ENCODE results near the gene INHBE.

Gene INHBE

GRCh38 chr12:57470970-57471656 is 16.0 kb downstream of the INHBE start:
- Histone ChIP-seq H3K27me3 (ENCODE audit: insufficient read depth, low read length) (0 out of 2 replicates have a peak, but pooled peaks cover 7% of the 10 kb centered on the region), H4K20me1 (ENCODE audit: insufficient read depth, low read length) (no peaks in the 10 kb centered on the region)

DNA sequence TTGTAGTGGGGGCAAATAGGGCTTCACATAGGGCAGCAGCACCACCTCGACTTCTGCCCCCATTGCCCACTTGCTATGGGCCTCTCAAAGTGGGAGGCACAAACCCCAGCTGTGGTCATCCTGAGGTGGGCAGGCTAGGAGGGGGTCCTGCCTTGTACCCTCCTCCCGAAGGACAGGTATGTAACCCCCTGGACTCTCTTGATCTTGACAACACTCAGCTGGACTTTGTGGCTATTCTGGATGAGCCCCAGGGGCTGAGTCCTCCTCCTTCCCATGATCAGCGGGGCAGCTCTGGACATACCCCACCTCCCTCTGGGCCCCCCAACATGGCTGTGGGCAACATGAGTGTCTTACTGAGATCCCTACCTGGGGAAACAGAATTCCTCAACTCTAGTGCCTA is 16.6 kb downstream of the INHBE start:
- Histone ChIP-seq H2AFZ (ENCODE audit: low read length) (no peak overlapping the region), H3K9ac (ENCODE audit: low read length) (no peak overlapping the region), H3K4me1 (ENCODE audit: insufficient read depth, low read length, severe bottlenecking) (peaks cover 13% of the 10 kb centered on the region), H3F3A (ENCODE audit: insufficient read depth, low read length) (no peaks in the 10 kb centered on the region), H3K27ac (ENCODE audit: low read depth, low read length, poor library complexity, severe bottlenecking) (no peak overlapping the region), H3K36me3 (ENCODE audit: insufficient read depth, low read length) (no peaks in the 10 kb centered on the region; the same call in 1 of the 2 replicates), H3K4me3 (ENCODE audit: low read depth, low read length, poor library complexity, severe bottlenecking) (no peak overlapping the region), H3K27me3 (ENCODE audit: insufficient read depth, low read length) (0 out of 2 replicates have a peak, but pooled peaks cover 7% of the 10 kb centered on the region), H4K20me1 (ENCODE audit: insufficient read depth, low read length) (no peaks in the 10 kb centered on the region), H3K9me3 (ENCODE audit: low read length) (no peaks in the 10 kb centered on the region), H3K79me2 (ENCODE audit: insufficient read depth, low read length) (no peaks in the 10 kb centered on the region), H3K4me2 (ENCODE audit: low read length) (no peak overlapping the region), H3K9me2 (ENCODE audit: low read depth, low read length) (no peaks in the 10 kb centered on the region)
- TF ChIP-seq CTCF (IDR thresholded peaks at IDR 0.05; ENCODE audit: low read length) (no peak), EZH2 (IDR thresholded peaks at IDR 0.05; ENCODE audit: borderline replicate concordance, low read length) (no peak)

More at GRCh38 chr12:57470970-57471656, 16.0 kb downstream of the INHBE start:
- peaks cover 8% of the 10 kb centered on the region for H3K4me1 ChIP-seq (ENCODE audit: insufficient read depth, low read length, severe bottlenecking)
- TF ChIP-seq EZH2 (IDR thresholded peaks at IDR 0.05; ENCODE audit: borderline replicate concordance, low read length) (no peak), CTCF (IDR thresholded peaks at IDR 0.05; ENCODE audit: low read length) (no peak)
- no peaks in the 10 kb centered on the region for H3F3A ChIP-seq (ENCODE audit: insufficient read depth, low read length)
- H3K27ac ChIP-seq (ENCODE audit: low read depth, low read length, poor library complexity, severe bottlenecking) = no peak overlapping the region
- H3K36me3 ChIP-seq (ENCODE audit: insufficient read depth, low read length) = no peaks in the 10 kb centered on the region; the same call in 1 of the 2 replicates
- no peaks in the 10 kb centered on the region for H3K9me3 ChIP-seq (ENCODE audit: low read length)
- H3K4me3 ChIP-seq (ENCODE audit: low read depth, low read length, poor library complexity, severe bottlenecking) = no peak overlapping the region
- no peak overlapping the region for H3K4me2 ChIP-seq (ENCODE audit: low read length)
- H2AFZ ChIP-seq (ENCODE audit: low read length) = no peak overlapping the region
- H3K79me2 ChIP-seq (ENCODE audit: insufficient read depth, low read length) = no peaks in the 10 kb centered on the region
- H3K9me2 ChIP-seq (ENCODE audit: low read depth, low read length) = no peaks in the 10 kb centered on the region
- no peak overlapping the region for H3K9ac ChIP-seq (ENCODE audit: low read length)

GRCh38 chr12:57472391-57472790 is 17.3 kb downstream of the INHBE start:
- no peaks in the 10 kb centered on the region for H3F3A ChIP-seq (ENCODE audit: insufficient read depth, low read length)
- H3K36me3 ChIP-seq (ENCODE audit: insufficient read depth, low read length) = no peaks in the 10 kb centered on the region; the same call in 1 of the 2 replicates
- no peak overlapping the region for H3K27ac ChIP-seq (ENCODE audit: low read depth, low read length, poor library complexity, severe bottlenecking)
- H3K9ac ChIP-seq (ENCODE audit: low read length) = no peak overlapping the region
- H3K79me2 ChIP-seq (ENCODE audit: insufficient read depth, low read length) = no peaks in the 10 kb centered on the region
- no peaks in the 10 kb centered on the region for H3K9me3 ChIP-seq (ENCODE audit: low read length)
- H2AFZ ChIP-seq (ENCODE audit: low read length) = no peak overlapping the region
- no peaks in the 10 kb centered on the region for H4K20me1 ChIP-seq (ENCODE audit: insufficient read depth, low read length)
- no peak for TF ChIP-seq CTCF (IDR thresholded peaks at IDR 0.05; ENCODE audit: low read length)
- H3K4me3 ChIP-seq (ENCODE audit: low read depth, low read length, poor library complexity, severe bottlenecking) = no peak overlapping the region
- H3K4me2 ChIP-seq (ENCODE audit: low read length) = no peak overlapping the region
- peaks cover 16% of the 10 kb centered on the region for H3K4me1 ChIP-seq (ENCODE audit: insufficient read depth, low read length, severe bottlenecking)
- H3K9me2 ChIP-seq (ENCODE audit: low read depth, low read length) = no peaks in the 10 kb centered on the region
- H3K27me3 ChIP-seq (ENCODE audit: insufficient read depth, low read length) = 0 out of 2 replicates have a peak, but pooled peaks cover 4% of the 10 kb centered on the region
